ENCODE measurements around the gene ZNF440.

ZNF440 gene

GRCh38 chr19:11814029-11814699, at the start of gene ZNF440:
TSS of gene ZNF440 (plus strand) at chr19:11814273. CDS start at chr19:11814448, 175 bp downstream.
- no peaks in the 10 kb centered on the region for H3K27me3 ChIP-seq (ENCODE audit: insufficient read depth, low read length, poor library complexity, severe bottlenecking)
- TF ChIP-seq CTCF (conservative IDR thresholded peaks at IDR 0.05; ENCODE audit: low read length) (no peak), EZH2phosphoT487 (IDR thresholded peaks at IDR 0.05; ENCODE audit: borderline replicate concordance) (no peak)
- H4K20me1 ChIP-seq (ENCODE audit: insufficient read depth, low read length, poor library complexity, severe bottlenecking) = no peaks in the 10 kb centered on the region
- peaks cover 15% of the 10 kb centered on the region for H3K79me2 ChIP-seq (ENCODE audit: insufficient read depth, low read length)
- H3K9me3 ChIP-seq (ENCODE audit: insufficient read depth, low read depth, low read length) = no peaks in the 10 kb centered on the region
- H3K9ac ChIP-seq (ENCODE audit: low read depth, low read length, poor library complexity, severe bottlenecking) = peak within 1 kb of the TSS; percentile 85
- H3K4me3 ChIP-seq (ENCODE audit: low read length, poor library complexity, severe bottlenecking) = peak within 1 kb of the TSS; percentile 78
- H3F3A ChIP-seq (ENCODE audit: low read depth) = no peaks in the 10 kb centered on the region
- H3K9me2 ChIP-seq (replicated peaks; ENCODE audit: low read depth, low read length) = no peaks in the 10 kb centered on the region
- peak within 1 kb of the TSS; percentile 89 for H3K4me2 ChIP-seq (ENCODE audit: low read depth, low read length, poor library complexity, severe bottlenecking)
- H2AFZ ChIP-seq (ENCODE audit: low read length) = peak within 1 kb of the TSS; percentile 92
- H3K4me1 ChIP-seq (ENCODE audit: insufficient read depth, low read length, poor library complexity, severe bottlenecking) = peaks cover 11% of the 10 kb centered on the region
- no peaks in the 10 kb centered on the region for H3K36me3 ChIP-seq (ENCODE audit: insufficient read depth, low read length)

GRCh38 chr19:11766597-11767591, 47.2 kb upstream of the ZNF440 start, which contains the start of gene ZNF441:
TSS of gene ZNF441 (plus strand) at chr19:11767000. CDS start at chr19:11767194, 194 bp downstream.
- Histone ChIP-seq H3K27me3 (ENCODE audit: insufficient read depth, low read length, poor library complexity, severe bottlenecking) (no peaks in the 10 kb centered on the region), H3K9ac (ENCODE audit: low read depth, low read length, poor library complexity, severe bottlenecking) (peak within 1 kb of the TSS; percentile 83), H3F3A (ENCODE audit: low read depth) (no peaks in the 10 kb centered on the region), H3K9me2 (replicated peaks; ENCODE audit: low read depth, low read length) (no peaks in the 10 kb centered on the region), H3K4me2 (ENCODE audit: low read depth, low read length, poor library complexity, severe bottlenecking) (peak within 1 kb of the TSS; percentile 86), H2AFZ (ENCODE audit: low read length) (peak within 1 kb of the TSS; percentile 98), H4K20me1 (ENCODE audit: insufficient read depth, low read length, poor library complexity, severe bottlenecking) (no peaks in the 10 kb centered on the region), H3K4me1 (ENCODE audit: insufficient read depth, low read length, poor library complexity, severe bottlenecking) (peaks cover 15% of the 10 kb centered on the region), H3K79me2 (ENCODE audit: insufficient read depth, low read length) (peaks cover 18% of the 10 kb centered on the region; the same call in 1 of the 2 replicates), H3K4me3 (ENCODE audit: low read length, poor library complexity, severe bottlenecking) (peak within 1 kb of the TSS; percentile 78), H3K36me3 (ENCODE audit: insufficient read depth, low read length) (no peaks in the 10 kb centered on the region), H3K9me3 (ENCODE audit: insufficient read depth, low read depth, low read length) (peaks cover 8% of the 10 kb centered on the region; the same call in 1 of the 2 replicates)
- TF ChIP-seq CTCF (conservative IDR thresholded peaks at IDR 0.05; ENCODE audit: low read length) = no peak
- no peak for TF ChIP-seq EZH2phosphoT487 (IDR thresholded peaks at IDR 0.05; ENCODE audit: borderline replicate concordance)

GRCh38 chr19:11767633-11768133, 46.4 kb upstream of the ZNF440 start:
- no peak for TF ChIP-seq EZH2phosphoT487 (IDR thresholded peaks at IDR 0.05; ENCODE audit: borderline replicate concordance)
- no peak for TF ChIP-seq CTCF (conservative IDR thresholded peaks at IDR 0.05; ENCODE audit: low read length)
- Histone ChIP-seq H3K36me3 (ENCODE audit: insufficient read depth, low read length) (no peaks in the 10 kb centered on the region), H3K79me2 (ENCODE audit: insufficient read depth, low read length) (peaks cover 18% of the 10 kb centered on the region; the same call in 1 of the 2 replicates), H2AFZ (ENCODE audit: low read length) (peak overlapping the region; percentile 98), H3K9me2 (replicated peaks; ENCODE audit: low read depth, low read length) (no peaks in the 10 kb centered on the region), H3K4me3 (ENCODE audit: low read length, poor library complexity, severe bottlenecking) (peak overlapping the region; percentile 78), H3K4me2 (ENCODE audit: low read depth, low read length, poor library complexity, severe bottlenecking) (peak overlapping the region; percentile 86), H4K20me1 (ENCODE audit: insufficient read depth, low read length, poor library complexity, severe bottlenecking) (no peaks in the 10 kb centered on the region), H3K9me3 (ENCODE audit: insufficient read depth, low read depth, low read length) (peaks cover 11% of the 10 kb centered on the region; the same call in 1 of the 2 replicates), H3F3A (ENCODE audit: low read depth) (no peaks in the 10 kb centered on the region), H3K4me1 (ENCODE audit: insufficient read depth, low read length, poor library complexity, severe bottlenecking) (peaks cover 15% of the 10 kb centered on the region), H3K27me3 (ENCODE audit: insufficient read depth, low read length, poor library complexity, severe bottlenecking) (no peaks in the 10 kb centered on the region), H3K9ac (ENCODE audit: low read depth, low read length, poor library complexity, severe bottlenecking) (peak overlapping the region; percentile 83)
